HFFc6 (cell line): ENCODE data around the gene PRUNE2. TPM values are rescaled to one million over a fixed set of nuclear protein-coding genes. Genes with fewer than 3 reads are reported as not detected.

Experiments
- DNase-seq: peaks from one replicate; pipeline ENCODE4 v3.0.0-alpha.2; 2018
- H3K27ac Mint-ChIP-seq: 2 replicates; pipeline ENCODE4 v1.8.0; 2020; ENCODE audit warnings: mild to moderate bottlenecking, mixed read lengths
- H3K27me3 Mint-ChIP-seq: 2 replicates; pipeline ENCODE4 v1.8.0; 2021; ENCODE audit warnings: mild to moderate bottlenecking, moderate library complexity, mixed read lengths; ENCODE audit not compliant: insufficient read depth
- H3K36me3 Mint-ChIP-seq: 2 replicates; pipeline ENCODE4 v1.8.0; 2021; ENCODE audit warnings: low read depth, mixed read lengths
- H3K4me1 Mint-ChIP-seq: 2 replicates; pipeline ENCODE4 v1.8.0; 2020; ENCODE audit warnings: low read depth, mixed read lengths
- H3K4me3 Mint-ChIP-seq: 2 replicates; pipeline ENCODE4 v1.8.0; 2020; ENCODE audit warnings: mild to moderate bottlenecking, moderate library complexity, mixed read lengths
- H3K9me3 Mint-ChIP-seq: 2 replicates; pipeline ENCODE4 v1.8.0; 2020; ENCODE audit warnings: mild to moderate bottlenecking, mixed read lengths
- total RNA-seq, 6 experiments: library from RNA; stranded (reverse); fragmentation: NEBNext Ultra II Directional; extraction: Animal tissue kit (Norgen Biotek cat#: 25700); gene quantifications; 2 replicates in 1 of 6; 3 replicates in 5 of 6; pipeline ENCODE4 v1.2.3, GENCODE V29; 2021
- TF ChIP-seq, protein P1 (sequence below): fragments of 200-600 bp; sonication (generic); IDR thresholded peaks from 2 replicates; pipeline ENCODE4 v1.5.0; 2021; ENCODE audit warnings: antibody characterized with exemption, mild to moderate bottlenecking

The PRUNE2 gene
- total RNA-seq, 6 experiments from 2014 or later, result 0.02 to 0.29 (median 0.16) TPM; not detected in 2

DNA sequence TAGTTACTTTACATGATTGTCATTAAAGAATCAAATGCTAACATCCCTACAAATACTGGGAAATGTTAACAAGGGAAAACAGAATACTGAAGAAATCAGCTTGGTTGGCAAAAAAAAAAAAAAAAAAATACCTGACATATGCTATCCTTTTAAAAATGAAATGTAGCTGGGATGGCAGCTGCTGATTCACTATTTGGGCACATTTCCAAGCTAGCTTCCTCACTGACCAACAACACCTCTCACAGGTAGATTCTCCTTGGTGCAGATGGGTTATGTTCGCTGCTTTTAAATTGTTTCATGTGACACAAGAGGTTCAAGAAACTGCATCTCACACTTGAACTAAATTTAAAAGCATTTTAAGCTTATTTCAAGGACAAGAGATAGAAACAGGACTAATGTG is 6.1 kb upstream of the PRUNE2 start:
- Mint-ChIP-seq H3K27ac (no peak overlapping the region), H3K27me3 (peaks cover 30% of the 10 kb centered on the region)
- TF ChIP-seq, protein P1, sequence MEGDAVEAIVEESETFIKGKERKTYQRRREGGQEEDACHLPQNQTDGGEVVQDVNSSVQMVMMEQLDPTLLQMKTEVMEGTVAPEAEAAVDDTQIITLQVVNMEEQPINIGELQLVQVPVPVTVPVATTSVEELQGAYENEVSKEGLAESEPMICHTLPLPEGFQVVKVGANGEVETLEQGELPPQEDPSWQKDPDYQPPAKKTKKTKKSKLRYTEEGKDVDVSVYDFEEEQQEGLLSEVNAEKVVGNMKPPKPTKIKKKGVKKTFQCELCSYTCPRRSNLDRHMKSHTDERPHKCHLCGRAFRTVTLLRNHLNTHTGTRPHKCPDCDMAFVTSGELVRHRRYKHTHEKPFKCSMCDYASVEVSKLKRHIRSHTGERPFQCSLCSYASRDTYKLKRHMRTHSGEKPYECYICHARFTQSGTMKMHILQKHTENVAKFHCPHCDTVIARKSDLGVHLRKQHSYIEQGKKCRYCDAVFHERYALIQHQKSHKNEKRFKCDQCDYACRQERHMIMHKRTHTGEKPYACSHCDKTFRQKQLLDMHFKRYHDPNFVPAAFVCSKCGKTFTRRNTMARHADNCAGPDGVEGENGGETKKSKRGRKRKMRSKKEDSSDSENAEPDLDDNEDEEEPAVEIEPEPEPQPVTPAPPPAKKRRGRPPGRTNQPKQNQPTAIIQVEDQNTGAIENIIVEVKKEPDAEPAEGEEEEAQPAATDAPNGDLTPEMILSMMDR, result no peak

GRCh38 chr9:76910861-76911260 is 4.9 kb upstream of the PRUNE2 start:
- Mint-ChIP-seq H3K36me3 (no peaks in the 10 kb centered on the region), H3K27me3 (peaks cover 32% of the 10 kb centered on the region), H3K4me3 (no peak overlapping the region), H3K9me3 (no peaks in the 10 kb centered on the region), H3K27ac (no peak overlapping the region), H3K4me1 (peaks cover 8% of the 10 kb centered on the region; the same call in 1 of the 2 replicates)
- TF ChIP-seq, protein P1, result no peak
- DNase-seq, result no peak

More for the DNA sequence above, 6.1 kb upstream of the PRUNE2 start:
- H3K36me3 Mint-ChIP-seq, result no peaks in the 10 kb centered on the region
- H3K9me3 Mint-ChIP-seq, result no peaks in the 10 kb centered on the region
- H3K4me3 Mint-ChIP-seq, result no peak overlapping the region
- no peak for DNase-seq
- H3K4me1 Mint-ChIP-seq, result peaks cover 8% of the 10 kb centered on the region; the same call in 1 of the 2 replicates

- H3K9me3 Mint-ChIP-seq, result no peaks in the 10 kb centered on the region
- no peaks in the 10 kb centered on the region for H3K36me3 Mint-ChIP-seq
- no peaks in the 10 kb centered on the region for H3K4me1 Mint-ChIP-seq
- no peak overlapping the region for H3K27ac Mint-ChIP-seq
- TF ChIP-seq, protein P1, result no peak
- H3K27me3 Mint-ChIP-seq, result peaks cover 39% of the 10 kb centered on the region
- H3K4me3 Mint-ChIP-seq, result no peak overlapping the region
- DNase-seq, result no peak
Observed at GRCh38 chr9:76906647-76906975, 697 bp upstream of the PRUNE2 start.

DNA sequence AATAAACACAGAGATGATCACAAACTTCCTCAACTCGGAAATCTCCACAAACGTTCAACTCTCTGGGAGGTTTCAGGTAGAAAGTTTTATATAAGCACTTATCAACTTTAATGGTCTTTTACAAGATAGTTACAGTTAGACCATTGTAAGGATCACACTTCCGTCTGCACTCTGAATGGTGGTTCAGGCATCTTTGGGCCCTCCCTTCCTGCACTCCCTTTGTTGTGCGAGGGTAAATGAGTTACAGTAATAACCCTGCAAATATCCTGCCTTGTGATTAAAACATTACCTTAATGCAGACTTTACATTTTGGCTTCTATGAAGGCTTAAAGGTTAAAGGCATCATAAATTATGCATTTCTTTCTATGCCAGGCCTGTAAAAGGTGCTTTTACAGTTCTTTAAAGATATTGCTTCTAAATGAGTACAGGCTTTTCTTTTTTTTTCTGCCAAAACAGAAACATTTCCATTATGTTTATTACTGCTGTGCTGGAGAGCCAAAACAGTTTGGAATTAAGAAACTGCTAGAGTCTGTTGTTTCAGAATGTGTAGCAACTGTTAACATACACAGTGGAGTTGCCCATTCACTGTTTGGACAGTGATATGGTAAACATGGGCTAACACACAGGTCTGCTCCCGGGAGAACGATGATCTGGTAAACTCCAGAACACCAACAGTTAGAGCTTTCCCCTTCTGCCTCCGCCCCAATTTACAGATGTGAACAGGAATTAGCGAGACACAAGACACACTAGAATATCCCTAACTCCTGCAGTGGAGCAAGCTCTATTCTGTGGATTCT is 1.1 kb downstream of the PRUNE2 start:
- H3K27ac Mint-ChIP-seq, result no peak overlapping the region
- no peak overlapping the region for H3K4me3 Mint-ChIP-seq
- no peaks in the 10 kb centered on the region for H3K9me3 Mint-ChIP-seq
- H3K27me3 Mint-ChIP-seq, result peaks cover 40% of the 10 kb centered on the region
- H3K36me3 Mint-ChIP-seq, result no peaks in the 10 kb centered on the region
- no peak for DNase-seq
- no peaks in the 10 kb centered on the region for H3K4me1 Mint-ChIP-seq
- TF ChIP-seq, protein P1, result no peak

GRCh38 chr9:76902395-76902794 is 3.5 kb downstream of the PRUNE2 start:
- Mint-ChIP-seq H3K27ac (no peak overlapping the region), H3K4me3 (no peak overlapping the region), H3K36me3 (no peaks in the 10 kb centered on the region), H3K27me3 (peaks cover 43% of the 10 kb centered on the region), H3K4me1 (no peaks in the 10 kb centered on the region), H3K9me3 (no peaks in the 10 kb centered on the region)
- TF ChIP-seq, protein P1, result no peak
- DNase-seq, result no peak
